GM19397 (cell line): ENCODE measurements around the gene MINDY3.
A peak's percentile ranks its signal among the peaks of the same experiment; 100 is the strongest.
"Not testable (repeated sequence)": the region's sequence is repeated elsewhere in the genome, so short reads cannot be mapped to it uniquely, and the experiment has no call there.

Experiments used
- ATAC-seq: cut with Tn5 transposase; IDR thresholded peaks from one replicate; pipeline ENCODE4 v1.9.1; 2021; ENCODE audit warnings: mild to moderate bottlenecking, moderate library complexity; ENCODE audit not compliant: unreplicated experiment

The MINDY3 gene

DNA sequence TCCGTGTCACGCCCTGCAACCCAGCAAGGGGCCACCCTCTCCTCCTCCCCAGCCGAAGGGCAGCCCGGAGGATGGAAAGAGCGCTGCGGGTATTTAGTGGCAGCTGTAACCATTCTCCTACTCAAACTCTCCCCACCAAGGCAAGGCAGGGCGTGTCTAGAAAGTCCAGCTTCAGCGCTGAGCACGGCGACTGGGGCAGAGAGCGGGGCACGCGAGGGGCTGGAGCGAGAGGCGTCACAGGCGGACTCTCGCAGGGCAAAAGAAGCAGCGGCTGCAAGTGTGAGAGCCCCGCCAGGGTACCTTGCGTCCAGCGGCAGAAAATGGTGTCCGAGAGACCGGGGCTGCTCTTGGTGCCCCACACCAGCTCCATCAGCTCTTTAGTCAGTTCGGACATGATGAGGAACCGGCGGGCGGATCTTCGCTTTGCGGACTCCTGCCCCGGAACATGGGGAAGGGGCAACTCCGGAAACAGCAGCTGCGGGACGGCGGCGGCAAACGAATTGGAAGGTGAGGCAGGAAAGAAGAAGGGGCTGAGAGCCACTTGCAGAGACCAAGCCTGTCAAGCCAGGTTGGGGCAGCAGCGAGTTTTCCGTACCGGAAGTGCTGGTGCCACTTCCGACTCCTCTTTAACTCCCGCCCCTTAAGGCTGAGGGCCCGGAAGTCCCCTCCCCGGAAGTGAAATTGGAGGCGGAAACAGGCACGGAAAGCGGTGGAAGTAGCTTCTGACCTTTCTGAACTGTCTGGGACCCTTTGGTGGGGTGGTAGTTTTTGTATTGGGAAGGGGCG, at the start of gene MINDY3:
Gene MINDY3, minus strand, starts transcription at position 602 of the 786 bp plus-strand sequence. Its CDS starts 208 bp downstream, at position 394.
- ATAC-seq, result peak; percentile 95

DNA sequence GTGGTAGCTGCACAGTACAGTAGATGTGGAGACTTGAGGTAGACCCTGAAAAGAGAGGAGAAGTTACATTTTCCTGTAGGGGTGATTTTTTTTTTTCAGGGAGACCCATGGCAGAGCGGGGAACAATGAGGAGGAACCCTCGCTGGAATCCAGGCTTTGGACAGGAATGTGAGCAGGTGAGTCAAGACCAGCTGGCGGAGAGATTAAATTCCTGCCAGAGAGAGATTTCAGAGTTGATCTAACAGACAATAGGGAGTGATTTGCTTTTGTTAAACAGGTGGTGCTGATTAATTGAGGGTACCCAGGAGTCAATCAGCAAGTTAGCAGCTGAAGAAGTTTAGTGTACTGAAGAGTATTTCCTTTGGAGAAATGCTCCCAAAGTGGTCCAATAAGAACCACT, 41.6 kb upstream of the MINDY3 start:
- no peak for ATAC-seq

DNA sequence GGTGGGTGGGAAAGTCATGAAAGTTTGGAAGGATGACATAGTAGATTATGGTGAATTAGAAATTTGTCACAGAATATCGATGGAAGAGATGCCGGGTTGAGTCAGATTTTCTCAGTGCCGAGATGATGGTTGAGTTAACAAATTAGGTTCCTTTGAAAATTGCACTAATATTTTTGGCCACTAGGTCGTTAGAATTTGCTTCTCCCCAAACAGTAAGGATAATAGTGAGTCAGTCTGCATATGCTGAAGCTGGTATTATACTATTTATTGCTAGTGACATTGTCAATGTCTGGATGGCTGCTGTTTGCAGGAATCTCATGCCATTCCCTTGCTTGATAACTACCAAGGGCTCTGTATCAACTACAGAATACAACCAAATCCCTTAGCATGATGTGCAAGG, 37.7 kb upstream of the MINDY3 start:
- no peak for ATAC-seq

DNA sequence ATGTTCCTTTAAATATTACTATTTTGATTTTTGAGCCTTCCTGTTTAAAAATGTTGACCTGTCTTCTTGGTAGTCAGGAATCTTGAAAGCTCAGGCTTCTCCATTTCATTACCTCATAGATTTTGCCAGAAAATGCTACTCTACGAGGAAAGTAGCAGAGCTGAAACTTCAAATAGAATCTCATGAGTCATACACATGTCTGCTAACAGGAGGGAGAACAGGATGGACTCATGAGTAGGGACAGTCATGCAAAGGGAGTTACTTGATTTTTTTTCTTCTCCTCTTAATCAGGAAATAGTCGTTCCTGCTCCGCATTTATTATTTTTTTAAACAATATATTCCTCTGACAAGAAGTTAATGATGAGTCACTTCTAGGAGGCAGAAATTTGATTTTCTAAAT, 37.0 kb upstream of the MINDY3 start:
- ATAC-seq, result no peak

DNA sequence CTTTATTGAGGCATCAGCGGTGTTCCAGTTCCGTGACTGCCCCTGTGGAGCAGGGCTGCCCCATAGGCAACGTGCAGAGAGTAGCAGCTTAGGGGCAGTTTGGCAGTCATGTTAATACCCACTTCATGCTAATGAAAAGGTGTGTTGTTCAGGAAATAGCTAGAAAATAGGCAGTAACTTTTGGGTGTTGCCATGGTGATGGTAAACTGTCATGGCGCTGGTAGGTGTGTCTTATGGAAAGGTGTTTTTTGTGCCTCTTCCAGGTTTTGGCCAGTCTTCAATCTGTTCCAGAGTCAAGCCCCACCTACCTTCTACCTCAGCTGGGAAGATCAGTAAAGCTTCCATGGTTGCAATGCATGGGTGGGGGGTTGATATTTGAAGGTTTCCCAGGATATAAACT, 36.3 kb upstream of the MINDY3 start:
- no peak for ATAC-seq

DNA sequence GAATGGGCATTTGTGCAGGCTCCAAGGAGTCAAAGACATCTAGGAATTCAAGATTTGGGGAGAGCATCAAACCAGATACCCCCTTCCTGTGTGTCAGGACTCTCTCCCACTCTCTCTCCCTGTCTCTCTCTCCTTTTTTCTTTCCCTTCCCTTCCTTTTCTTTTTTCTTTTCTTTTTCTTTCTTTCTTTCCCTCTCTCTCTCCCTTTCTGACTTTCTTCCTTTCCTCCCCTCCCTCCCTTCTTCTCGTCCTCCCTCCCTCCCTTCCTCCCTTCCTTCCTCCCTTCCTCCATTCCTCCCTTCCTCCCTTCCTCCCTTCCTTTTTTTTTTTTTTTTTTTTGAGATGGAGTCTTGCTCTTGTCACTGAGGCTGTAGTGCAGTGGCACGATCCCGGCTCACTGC, 24.1 kb upstream of the MINDY3 start:
- ATAC-seq, result no peak

DNA sequence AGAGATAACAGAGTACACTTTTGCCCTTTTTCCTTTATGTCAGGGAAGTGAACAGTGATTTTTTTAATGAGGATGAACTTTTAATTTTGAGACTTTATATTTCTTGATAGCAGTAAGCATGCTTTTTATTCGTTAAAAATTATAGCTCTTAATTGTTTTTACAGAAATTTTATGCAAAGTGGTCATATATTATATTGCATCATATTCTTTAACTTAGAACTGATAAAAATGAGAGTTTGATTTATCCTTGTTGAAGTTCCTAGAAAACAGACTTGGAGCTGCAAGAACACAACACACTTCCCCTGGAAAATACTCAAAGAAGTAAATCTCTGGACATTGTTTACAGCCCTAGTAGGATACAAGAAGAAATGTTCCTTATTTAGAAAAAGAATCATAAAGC, 21.2 kb upstream of the MINDY3 start:
- no peak for ATAC-seq

DNA sequence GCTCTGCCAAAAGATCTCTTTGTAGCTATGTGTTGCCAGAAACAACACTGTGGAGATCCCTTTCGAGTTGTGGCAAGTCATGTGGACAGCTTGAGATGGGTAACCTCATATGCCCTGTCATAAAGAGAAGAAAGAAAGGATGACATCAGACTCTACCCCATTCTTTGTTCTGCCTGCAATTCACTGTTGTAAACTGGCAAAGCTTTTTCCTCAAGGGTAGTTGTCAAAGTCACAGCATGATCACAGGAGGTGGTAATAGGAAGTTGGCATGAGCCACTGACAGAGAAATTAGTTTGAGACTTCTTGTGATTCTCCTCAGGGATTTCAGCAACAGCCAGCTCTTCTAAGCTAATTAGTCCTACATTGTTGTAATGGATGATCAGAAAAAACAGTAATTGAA, 19.4 kb upstream of the MINDY3 start:
- ATAC-seq, result no peak

DNA sequence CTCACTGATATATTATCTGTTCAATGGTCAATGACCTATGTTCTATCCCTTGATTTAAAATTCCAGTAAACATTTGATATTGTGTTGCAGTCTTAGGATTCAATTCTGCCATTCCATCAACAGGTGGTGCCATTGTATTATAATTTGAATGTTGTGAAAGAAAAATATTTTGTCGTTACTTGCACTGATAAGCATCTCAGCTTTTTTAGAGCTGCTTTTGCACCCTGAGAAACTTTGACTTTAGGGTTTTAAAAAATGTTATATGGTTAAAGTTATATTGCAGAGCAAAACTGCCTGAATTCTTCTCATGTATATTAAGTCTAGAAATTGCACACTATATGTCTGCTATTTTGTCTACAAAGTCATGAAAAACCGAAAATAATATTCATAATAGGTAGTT, 18.8 kb upstream of the MINDY3 start:
- no peak for ATAC-seq

DNA sequence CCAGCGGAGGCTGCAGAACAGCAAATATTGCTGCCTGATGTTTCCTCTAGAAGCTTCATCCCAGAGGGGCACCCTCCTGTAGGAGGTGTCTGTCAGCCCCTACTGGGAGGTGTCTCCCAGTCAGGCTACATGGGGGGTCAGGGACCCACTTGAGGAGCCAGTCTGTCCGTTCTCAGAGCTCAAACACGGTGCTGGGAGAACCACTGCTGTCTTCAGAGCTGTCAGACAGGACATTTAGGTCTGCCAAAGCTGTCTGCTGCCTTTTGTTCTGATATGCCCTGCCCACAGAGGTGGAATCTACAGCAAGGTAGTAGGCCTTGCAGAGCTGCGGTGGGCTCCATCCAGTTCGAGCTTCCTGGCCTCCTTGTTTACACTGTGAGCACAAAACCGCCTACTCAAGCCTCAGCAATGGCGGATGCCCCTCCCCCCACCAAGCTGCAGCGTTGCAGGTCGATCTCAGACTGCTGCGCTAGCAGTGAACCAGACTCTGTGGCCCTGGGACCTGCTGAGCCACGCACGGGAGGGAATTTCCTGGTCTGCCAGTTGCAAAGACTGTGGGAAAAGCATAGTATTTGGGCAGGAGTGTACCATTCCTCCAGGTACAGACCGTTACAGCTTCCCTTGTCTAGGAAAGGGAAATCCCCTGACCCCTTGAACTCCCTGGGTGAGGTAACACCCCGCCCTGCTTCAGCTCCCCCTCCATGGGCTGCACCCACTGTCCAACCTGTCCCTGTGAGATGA, 17.7 kb upstream of the MINDY3 start:
- ATAC-seq, result no peak

DNA sequence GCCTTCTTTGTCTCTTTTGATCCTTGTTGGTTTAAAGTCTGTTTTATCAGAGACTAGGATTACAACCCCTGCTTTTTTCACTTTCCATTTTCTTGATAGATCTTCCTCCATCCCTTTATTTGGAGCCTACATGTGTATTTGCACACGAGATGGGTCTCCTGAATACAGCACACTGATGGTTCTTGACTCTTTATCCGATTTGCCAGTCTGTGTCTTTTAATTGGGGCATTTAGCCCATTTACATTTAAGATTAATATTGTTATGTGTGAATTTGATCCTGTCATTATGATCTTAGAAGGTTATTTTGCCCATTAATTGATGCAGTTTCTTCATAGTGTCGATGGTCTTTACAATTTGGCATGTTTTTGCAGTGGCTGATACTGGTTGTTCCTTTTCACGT, 16.0 kb upstream of the MINDY3 start:
- not testable (repeated sequence) for ATAC-seq

DNA sequence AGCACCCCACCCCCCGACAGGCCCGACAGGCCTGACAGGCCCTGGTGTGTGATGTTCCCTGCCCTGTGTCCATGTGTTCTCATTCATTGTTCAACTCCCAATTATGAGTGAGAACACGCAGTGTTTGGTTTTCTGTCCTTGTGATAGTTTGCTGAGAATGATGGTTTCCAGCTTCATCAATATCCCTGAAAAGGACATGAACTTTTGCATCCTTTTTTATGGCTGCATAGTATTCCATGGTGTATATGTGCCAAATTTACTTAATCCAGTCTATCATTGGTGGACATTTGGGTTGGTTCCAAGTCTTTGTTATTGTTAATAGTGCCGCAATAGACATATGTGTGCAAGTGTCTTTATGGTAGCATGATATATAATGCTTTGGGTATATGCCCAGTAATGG, 12.3 kb upstream of the MINDY3 start:
- ATAC-seq, result not testable (repeated sequence)

DNA sequence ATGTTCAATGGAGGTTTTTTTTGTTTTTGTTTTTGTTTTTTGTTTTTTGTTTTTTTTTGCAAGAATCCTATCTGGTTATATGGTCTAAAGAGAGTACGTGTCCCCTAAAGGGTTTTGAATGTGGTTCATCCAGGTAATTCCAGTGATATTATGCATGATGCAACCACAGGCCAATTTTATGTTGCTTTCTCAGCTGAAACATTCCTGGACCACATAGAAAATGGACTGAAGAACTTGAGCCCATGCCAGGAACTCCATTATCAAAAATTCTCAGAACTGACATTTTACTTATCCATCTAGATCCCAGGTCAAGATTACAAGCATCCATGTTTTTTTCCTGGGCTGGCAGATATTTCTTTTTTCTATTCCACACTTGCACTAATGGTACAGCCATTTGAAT, 11.5 kb upstream of the MINDY3 start:
- no peak for ATAC-seq

DNA sequence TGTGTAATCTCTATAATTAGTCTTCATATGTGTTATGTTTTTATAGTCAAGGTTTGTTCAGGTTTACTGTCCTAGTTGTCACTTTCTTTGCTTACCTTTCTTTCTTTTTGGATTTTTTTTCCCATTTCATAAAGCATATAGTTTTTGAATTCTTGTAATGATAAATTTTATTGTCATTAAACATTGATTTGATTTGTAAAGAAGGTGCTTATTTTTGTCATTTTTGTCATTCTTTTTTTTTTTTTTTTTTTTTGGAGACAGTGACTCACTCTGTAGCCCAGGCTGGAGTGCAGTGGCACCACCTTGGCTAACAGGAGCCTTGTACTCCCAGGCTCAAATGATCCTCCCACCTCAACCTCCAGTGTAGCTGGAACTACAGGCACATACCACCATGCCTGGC, 9.6 kb upstream of the MINDY3 start:
- no peak for ATAC-seq

DNA sequence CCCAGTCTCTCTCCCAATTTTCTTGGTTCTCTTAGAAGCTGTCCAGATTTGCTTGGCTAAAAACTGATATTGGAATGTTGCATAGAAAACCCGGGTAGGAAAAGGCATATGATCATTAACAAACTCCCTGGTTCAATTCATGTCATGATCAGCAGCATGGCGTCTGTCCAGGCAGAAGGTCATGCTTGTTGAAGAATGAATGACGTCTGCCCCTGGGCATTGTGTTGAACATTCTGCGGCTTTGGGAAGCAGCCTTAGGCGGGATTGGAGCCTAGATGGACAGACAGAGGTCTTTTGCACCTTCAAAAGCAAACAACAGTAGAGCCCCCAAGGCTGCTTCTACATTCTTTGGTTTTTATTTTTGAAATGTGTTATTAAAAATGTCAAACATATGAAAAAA, 7.7 kb upstream of the MINDY3 start:
- no peak for ATAC-seq

DNA sequence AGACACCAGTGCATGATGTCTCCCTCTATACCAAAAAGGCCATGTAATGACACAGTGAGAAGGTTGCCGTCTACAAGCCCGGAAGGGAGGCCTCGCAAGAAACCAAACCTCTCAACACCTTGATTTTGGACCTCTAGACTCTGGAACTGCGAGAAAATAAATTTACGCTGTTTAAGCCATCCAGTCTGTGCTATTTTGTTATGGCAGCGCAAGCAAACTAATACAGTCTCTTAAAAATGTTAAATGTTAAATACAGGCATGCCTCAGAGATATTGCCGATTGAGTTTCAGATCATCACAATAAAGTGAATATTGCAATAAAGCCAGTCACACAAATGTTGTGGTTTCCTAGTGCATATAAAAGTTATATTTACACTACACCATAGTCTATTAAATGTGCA, 5.0 kb upstream of the MINDY3 start:
- no peak for ATAC-seq

DNA sequence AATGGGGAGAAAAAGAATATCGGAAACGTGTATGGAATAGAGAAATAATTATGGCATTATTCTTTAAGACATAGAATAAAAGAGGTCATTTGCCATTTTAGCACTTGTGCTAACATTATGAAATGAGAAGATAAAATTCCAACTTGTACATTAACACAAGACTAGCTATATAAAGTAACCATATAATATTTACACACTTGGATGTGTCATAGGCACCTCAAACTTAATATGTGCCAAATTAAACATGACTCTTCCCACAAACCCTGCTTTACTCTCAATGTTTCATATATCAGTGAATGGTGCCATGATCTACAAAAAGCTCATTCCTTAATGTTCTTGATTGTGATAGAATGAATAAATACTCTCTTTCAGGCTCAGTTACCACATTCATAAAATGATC, 4.1 kb upstream of the MINDY3 start:
- ATAC-seq, result no peak

DNA sequence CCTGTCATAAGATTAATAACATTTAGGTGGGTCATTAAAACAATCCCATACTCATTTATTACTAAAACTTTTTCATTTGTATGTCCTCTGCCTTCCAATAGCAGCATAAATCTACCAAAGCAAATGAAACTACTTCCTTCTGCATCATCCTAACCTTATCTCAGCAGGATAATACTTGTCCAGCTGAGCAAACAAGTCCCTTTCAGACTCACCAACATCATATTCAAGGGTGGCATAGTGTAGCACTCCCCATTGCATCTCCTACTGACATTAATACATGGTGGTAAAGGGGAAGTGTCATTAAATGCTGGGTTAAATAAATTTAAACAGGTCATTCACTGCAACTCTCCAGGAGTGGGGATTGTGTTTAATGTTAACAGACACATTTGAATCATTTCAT, 3.4 kb upstream of the MINDY3 start:
- ATAC-seq, result no peak

DNA sequence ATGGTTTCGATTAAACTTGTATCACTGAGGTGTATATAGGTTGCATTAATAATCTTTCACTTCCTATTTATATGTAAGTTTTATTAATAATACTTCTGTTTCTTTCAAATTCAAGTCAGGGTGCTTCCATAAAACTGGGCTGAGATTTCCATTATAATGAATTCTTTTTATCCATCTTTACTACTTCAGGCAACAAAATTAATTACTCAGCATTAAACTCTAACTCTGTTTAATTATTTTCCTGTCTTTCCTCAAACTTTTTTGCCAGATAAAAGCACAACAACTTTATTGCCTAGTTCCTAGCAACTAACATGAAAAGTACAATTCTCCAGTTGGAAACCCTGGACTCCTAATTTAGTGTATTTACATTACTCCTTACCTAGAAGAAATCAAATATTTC, 3.0 kb upstream of the MINDY3 start:
- ATAC-seq, result no peak

DNA sequence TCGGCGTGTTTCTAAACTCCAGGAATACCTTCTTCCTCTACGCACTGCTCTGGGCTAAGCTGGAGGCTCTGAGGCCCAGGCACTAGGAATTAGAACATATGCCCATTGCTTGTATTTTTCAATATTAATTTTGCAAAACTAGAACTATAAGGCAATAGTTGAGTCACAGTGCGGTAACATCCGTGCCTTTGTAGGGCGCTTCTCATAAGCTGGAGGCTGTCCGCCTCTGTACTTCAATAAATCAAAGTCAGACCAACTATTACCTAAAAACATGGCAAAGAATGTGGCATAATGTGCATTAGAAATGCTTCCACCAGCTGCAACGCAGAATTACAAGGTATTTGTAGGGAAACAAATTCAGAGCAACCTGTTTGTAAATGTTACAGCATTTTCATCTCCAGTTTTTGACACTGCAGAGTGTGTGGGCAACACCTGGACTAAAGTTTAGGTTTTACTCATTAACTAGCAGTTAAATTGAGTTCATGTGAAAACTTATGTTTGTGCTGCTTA, 440 bp upstream of the MINDY3 start:
- no peak for ATAC-seq

DNA sequence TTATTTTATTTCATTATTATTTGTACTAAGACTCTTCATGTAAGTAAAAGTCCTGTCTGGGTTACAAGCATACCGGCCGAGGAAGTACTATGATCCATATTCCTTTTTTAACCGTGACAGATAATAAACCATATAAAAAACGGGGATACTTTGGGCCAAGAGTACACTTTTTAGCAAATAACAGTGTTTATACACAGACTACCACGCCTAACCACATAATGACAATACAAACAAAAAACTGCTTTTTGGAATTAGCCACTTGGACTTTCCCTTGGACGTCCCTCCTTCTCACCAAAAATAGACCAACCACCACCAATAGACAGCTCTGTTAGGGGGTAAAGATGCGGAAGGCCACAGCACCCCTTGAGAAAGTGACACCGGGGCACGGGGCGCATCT, 800 bp downstream of the MINDY3 start:
- ATAC-seq, result peak; percentile 54

DNA sequence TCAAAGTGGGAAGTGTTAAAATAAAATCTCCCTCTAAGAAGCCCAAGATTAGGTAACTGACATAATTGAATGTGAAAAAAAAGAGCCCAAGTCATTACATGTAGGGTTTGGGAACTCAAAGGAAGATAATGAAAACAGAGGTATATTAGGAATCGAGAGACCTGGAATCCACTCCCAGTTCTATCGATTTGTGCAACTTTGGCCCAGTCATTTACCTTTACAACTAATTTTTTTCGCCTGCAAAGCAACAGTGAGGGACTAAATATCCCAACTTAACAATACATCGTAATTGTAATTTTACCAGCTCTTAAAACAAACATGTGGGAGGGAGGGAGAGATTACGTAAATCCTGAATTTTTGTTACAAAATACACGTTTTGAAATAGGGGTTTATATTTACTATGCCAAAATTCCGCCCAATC, 1.4 kb downstream of the MINDY3 start:
- ATAC-seq, result no peak
